GM23338 (cell line): Measurements from ENCODE around the gene HDAC9. TPM values are rescaled to one million over a fixed set of nuclear protein-coding genes. Genes with fewer than 3 reads are reported as not detected.

Experiments
- CTCF ChIP-seq, 2 experiments: fragments of 200-600 bp in 1 of 2; sonication (generic) in 1 of 2; conservative IDR thresholded peaks; 2 replicates each; pipeline versions ENCODE4 v1.5.1 to v1.6.1; 2016 to 2017; ENCODE audit warnings: antibody characterized with exemption in 2 of 2, low read depth in 2 of 2, mild to moderate bottlenecking in 2 of 2, moderate library complexity in 1 of 2
- ETS1 ChIP-seq: IDR thresholded peaks from 2 replicates; pipeline ENCODE4 v1.6.1; 2016; ENCODE audit warnings: antibody characterized with exemption
- EZH2 ChIP-seq: fragments of 200-600 bp; sonication (generic); IDR thresholded peaks from one replicate; pipeline ENCODE4 v1.8.0; 2017; ENCODE audit warnings: antibody characterized with exemption, mild to moderate bottlenecking, low read depth; ENCODE audit not compliant: unreplicated experiment
- NANOG ChIP-seq: IDR thresholded peaks from 2 replicates; pipeline ENCODE4 v1.6.1; 2016; ENCODE audit warnings: antibody characterized with exemption, borderline replicate concordance
- POLR2AphosphoS5 ChIP-seq: IDR thresholded peaks from 2 replicates; pipeline ENCODE4 v1.6.1; 2016; ENCODE audit warnings: antibody characterized with exemption, low read depth
- STAT1 ChIP-seq: IDR thresholded peaks from one replicate; pipeline ENCODE4 v1.6.1; 2016; ENCODE audit warnings: antibody characterized with exemption; ENCODE audit not compliant: unreplicated experiment
- ZNF114 ChIP-seq: fragments of 250-450 bp; sonication (Bioruptor Pico); IDR thresholded peaks from 2 replicates; pipeline ENCODE4 v1.5.0; 2020; ENCODE audit warnings: mild to moderate bottlenecking, moderate library complexity
- ZNF331 ChIP-seq: fragments of 250-450 bp; sonication (Bioruptor Pico); IDR thresholded peaks from 2 replicates; pipeline ENCODE4 v1.5.0; 2020; ENCODE audit warnings: low read depth, mild to moderate bottlenecking, moderate library complexity
- ZNF462 ChIP-seq: fragments of 250-450 bp; sonication (Bioruptor Pico); IDR thresholded peaks from 2 replicates; pipeline ENCODE4 v1.5.0; 2020; ENCODE audit warnings: mild to moderate bottlenecking, moderate library complexity
- polyA plus RNA-seq: library from polyadenylated mRNA; unstranded; fragments of >200 nt; fragmentation: Nextera tagmentation; extraction: Ambion mirVana; gene quantifications from 2 replicates; pipeline ENCODE4 v1.2.1, GENCODE V29; 2016
- total RNA-seq: library from RNA; depleted of rRNA; stranded (reverse); fragments of >200 nt; shearing (Covaris generic); gene quantifications from 2 replicates; pipeline ENCODE4 v1.2.3, GENCODE V29; 2014

Gene HDAC9
- total and polyA plus RNA-seq, 2 experiments from 2014 or later: 8.3 to 18.5 TPM

- no peak for TF ChIP-seq ZNF462
- no peak for TF ChIP-seq ETS1
- no peak for TF ChIP-seq ZNF331
- TF ChIP-seq ZNF114 (CRISPR knock-in tag): no peak
- TF ChIP-seq CTCF (conservative IDR thresholded peaks at IDR 0.05; ENCODE audit: low read depth in 2 of 2): no peak
- no peak for TF ChIP-seq NANOG
- no peak for TF ChIP-seq EZH2
- TF ChIP-seq STAT1: no peak
- no peak for TF ChIP-seq POLR2AphosphoS5
Observed at GRCh38 chr7:18708204-18708603, 212.7 kb downstream of the HDAC9 start (continued).
